ENCODE measurements around the gene TNFAIP3.
"Not testable (repeated sequence)": the region's sequence is repeated elsewhere in the genome, so short reads cannot be mapped to it uniquely, and the experiment has no call there.

Gene TNFAIP3

DNA sequence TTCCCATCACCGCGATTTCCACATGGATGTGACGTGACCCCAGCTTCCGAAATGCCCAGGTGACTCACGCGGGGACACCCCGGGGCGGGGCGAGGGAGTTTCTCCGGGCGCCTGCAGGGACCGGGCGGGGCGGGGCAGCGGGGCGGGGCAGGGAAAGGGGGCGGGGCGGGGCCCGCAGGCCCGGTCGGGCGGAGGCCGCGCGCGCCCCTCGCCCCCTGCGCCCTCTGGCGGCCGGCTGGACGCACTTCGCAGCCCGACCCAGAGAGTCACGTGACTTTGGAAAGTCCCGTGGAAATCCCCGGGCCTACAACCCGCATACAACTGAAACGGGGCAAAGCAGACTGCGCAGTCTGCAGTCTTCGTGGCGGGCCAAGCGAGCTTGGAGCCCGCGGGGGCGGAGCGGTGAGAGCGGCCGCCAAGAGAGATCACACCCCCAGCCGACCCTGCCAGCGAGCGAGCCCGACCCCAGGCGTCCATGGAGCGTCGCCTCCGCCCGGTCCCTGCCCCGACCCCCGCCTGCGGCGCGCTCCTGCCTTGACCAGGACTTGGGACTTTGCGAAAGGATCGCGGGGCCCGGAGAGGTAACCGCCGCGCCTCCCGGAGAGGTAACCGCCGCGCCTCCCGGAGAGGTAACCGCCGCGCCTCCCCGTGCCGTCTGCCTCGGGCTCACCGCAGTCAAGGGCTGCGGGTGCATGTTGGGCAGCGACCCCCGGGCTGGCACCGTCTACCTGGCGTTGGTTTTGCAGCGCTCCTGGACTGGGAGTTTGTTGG is at the start of gene TNFAIP3:
TSS of gene TNFAIP3 (plus strand) at position 346 of the 771 bp plus-strand sequence. CDS start 3,969 bp downstream, outside the sequence.
- in situ Hi-C loops (cut with MboI; ENCODE audit: low sequenced_read_pairs): loop anchor here (5.0 kb wide), 1 partner anchor 160 kb away; no protein-coding TSS in a partner anchor

DNA sequence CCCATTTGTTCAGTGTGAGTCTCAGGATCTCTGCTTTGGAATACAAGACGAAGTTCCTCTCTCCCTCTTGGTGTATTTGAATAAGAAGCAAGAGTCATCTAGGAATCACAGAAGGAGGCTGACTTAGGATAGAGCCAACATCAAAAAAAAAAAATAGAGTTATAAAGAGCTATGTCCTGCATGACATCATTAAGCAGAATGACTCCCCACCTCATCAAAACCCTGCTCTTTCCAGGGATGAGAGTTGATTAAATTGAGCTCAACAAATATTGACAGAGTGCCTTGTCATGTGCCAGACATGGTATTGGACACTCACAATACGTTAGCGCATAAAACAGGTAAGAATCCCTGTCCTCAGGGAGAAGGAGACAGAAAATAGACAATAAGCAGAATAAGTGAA is 48.6 kb upstream of the TNFAIP3 start:
- in situ Hi-C loops (cut with MboI; ENCODE audit: low sequenced_read_pairs): no loop called here

DNA sequence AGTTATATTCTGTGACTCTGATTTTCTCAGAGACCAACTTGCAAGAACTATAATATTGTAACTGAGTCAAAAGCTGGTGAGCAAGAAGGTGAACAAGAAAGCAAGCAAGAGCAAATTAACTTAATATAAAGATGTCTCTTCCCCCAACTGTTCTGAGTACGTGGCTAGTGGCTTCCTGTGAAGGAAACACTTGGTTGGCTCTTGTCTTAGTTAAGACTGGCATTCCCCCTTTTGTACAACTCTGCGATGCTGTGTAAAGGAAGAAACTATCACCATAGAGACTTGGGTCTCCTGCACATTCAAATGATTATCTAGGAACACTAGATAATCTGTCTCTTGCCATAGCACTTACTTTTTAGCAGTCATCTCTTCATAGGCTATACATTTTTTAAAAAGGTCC is 47.3 kb upstream of the TNFAIP3 start:
- in situ Hi-C loops (cut with MboI; ENCODE audit: low sequenced_read_pairs): no loop called here

DNA sequence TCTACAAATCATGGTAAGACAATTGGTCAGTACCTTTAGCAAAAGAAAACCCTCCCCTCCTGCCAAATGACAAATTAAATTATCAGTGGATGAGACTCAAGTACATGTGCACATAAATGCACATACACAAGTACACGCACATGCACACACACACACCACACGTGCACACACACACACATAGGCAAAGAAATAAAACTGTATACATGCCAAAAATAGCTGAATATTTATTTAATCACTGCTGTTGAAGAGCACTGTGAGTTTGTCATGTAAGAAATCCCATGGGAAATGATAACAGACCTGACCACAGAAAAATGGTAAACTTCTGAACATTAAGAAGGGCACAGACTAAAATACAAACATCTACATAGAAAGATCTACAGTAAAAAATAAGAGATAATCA is 46.6 kb upstream of the TNFAIP3 start:
- in situ Hi-C loops (cut with MboI; ENCODE audit: low sequenced_read_pairs): no loop called here

DNA sequence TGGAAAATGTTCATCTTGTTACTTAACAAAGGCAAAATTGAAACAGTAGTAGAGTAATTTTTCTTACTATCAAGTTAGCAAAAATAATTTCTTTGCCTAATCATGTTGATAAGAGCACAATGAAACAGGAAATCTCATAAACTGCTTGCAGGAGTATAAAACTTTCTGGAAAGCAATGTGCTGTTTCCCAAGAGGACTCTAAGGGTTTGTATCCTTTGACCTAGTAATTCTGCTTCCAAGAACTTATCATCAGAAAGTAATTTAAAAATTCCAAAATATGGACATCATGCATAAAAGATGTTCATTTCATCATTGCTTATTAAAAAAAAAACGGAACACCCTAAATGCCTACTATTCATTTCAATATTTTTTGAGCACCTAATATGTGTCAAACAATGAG is 46.1 kb upstream of the TNFAIP3 start:
- in situ Hi-C loops (cut with MboI; ENCODE audit: low sequenced_read_pairs): no loop called here

DNA sequence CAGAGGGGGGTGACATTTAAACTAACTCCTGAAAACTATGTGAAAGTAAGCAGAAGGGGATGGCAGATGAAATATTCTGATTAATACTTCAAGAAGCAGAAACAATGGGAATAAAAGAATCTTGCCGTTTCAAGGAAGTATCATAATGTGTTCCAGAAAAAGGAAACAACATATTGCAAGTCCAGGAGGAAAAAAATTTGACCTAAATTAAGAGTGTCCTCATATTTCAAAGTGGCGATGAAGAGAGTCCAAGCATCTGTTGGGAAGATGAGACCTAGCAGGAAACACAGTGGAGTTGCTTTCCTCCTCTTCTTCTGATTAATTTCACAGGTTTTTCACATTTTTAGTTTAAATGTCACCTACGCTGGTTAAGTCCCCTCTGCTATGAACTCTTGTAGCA is 45.6 kb upstream of the TNFAIP3 start:
- in situ Hi-C loops (cut with MboI; ENCODE audit: low sequenced_read_pairs): no loop called here

DNA sequence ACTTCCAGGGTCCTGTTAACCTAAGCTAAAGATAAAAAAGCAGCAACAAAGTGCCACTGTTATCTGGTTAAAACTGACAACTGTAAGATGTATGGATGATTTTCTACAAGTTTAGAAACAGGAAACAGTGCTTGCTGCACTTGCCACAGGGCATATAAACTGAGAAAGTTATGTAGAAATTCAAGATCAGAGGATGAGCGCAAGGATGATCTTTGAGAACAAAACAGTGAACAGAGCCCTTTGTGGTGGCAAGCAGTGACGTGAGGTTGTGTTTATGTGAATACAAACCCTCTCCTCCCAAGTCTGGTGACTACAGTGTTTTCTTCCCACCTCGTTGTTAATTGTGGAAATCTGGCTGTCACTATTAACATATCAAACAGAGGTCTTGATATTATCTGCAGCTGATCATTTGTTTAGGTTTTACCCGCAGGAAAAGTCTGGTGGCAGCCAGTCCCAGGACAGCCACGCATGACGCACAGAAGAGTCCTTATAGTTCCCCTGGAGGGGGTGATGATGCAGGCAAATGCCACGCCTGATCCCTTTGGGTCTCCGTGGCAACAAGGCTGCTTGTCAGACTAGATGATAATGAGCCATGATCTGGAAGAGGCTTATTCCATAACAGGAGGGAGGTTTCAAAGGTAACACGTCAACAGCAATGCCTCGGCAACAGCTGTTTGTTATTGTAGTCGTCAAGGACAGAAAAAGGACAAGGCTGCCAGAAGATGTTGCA is 43.1 kb upstream of the TNFAIP3 start:
- in situ Hi-C loops (cut with MboI; ENCODE audit: low sequenced_read_pairs): no loop called here

DNA sequence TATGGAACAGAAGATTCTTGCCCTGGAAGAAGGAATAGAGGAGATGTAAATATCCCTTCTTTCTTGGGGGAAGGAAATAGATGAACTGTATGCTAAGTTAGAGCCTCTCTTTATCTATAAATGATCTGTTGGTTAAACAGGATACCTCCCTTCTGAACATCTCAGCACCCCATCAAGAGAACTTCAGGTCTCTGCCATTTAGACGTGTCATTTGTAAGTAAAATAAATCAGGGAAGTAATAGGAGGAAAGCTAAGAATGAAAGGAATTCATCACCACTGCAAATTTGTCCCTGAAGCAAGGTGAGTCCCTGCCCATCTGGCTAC is 42.5 kb upstream of the TNFAIP3 start:
- in situ Hi-C loops (cut with MboI; ENCODE audit: low sequenced_read_pairs): no loop called here

DNA sequence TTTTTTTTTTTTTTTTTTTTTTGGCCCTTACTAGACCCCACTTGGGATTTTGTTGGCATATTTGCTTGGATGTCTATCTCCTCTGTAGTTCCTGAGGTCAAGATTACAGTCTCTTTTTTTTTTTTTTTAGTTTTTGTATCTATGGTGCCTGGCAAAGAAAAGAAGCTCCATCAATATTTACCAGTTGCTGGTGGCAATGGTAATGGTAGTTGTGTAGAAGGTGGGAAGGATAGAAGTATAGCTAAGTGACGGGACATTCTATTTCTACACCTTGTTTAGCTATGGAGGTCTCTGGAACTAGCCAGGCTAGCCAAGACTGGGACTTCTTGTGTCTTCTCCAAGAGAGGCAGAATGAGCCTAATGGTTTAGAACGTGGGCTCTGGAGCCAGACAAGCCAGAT is 42.2 kb upstream of the TNFAIP3 start:
- in situ Hi-C loops (cut with MboI; ENCODE audit: low sequenced_read_pairs): no loop called here

DNA sequence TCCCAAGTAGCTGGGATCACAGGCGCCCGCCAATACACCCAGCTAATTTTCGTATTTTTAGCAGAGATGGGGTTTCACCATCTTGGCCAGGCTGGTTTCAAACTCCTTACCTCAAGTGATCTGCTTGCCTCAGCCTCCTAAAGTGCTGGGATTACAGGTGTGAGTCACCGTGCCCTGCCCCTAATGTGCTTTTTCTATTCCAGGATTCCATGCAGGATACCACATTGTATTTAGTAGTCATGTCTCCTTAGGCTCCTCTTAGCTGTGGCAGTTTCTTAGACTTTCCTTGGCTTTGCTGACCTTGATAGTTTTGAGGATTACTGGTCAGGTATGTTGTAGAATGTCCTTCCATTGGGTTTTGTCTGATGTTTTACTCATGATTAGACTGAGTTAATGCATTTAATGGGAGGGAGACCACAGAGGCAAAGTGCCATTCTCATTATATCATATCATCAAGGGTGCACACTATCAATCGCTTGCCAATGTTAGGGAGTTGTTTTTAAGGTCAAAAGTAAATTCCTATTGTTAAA is 39.6 kb upstream of the TNFAIP3 start:
- in situ Hi-C loops (cut with MboI; ENCODE audit: low sequenced_read_pairs): no loop called here

DNA sequence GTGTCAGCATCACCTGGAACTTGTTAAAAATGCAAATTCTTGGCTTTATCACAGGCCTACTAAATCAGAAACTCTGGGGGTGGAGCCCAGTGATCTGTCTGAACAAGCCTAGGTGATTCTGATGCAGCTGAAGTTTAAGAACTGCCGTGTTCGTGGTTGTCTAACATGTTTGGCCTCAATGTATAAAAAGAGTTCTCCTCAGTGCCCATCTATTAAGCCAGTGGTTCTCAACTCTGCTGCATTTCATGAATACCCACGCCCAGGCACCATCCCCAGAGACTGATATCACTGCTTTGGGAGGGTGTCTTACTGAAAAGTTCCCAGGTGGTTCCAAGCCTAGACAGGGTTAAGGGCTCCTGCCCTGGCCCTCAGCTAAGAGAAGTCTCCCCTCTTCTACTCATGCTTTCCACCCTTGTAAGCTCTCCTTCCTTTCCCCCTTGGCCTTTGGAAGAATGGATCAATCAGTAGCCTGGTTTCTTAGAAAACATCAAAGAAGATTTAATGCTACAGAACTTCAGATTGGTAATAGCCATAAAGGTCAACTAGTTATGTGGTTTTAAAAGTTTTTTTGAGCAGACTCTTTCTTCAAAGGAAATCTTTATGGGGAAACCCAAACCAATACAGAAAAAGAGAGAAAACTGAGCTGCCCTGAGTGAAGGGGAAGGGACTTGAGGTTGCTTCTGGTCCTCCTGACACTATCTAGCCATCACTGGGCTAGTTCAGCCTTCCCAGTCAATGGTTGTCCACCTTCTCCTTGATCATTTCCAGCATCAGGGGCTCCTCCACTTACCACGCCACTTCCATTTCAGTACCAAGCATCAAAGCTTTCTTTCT is 38.9 kb upstream of the TNFAIP3 start:
- in situ Hi-C loops (cut with MboI; ENCODE audit: low sequenced_read_pairs): no loop called here

DNA sequence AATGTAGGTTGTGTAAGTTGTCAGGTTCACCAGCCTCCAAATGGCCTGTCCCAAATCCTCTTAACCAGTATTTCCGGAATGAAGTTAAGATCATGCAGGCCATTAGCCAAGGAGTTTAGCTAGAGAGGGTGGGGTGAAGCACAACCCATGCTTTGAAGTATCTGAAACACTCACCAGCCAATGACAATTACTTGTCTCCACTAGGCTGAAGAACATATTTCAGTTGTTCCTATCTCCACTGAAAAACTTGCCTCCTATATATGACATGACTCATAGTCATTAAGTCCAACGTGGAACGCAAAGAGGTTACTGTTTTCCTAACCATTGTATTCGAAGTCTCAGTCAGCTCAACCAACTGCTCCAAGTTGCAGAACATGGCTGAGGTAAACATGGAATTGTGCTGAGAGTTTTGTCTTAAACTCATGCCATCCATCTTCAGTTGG is 37.4 kb upstream of the TNFAIP3 start:
- in situ Hi-C loops (cut with MboI; ENCODE audit: low sequenced_read_pairs): no loop called here

DNA sequence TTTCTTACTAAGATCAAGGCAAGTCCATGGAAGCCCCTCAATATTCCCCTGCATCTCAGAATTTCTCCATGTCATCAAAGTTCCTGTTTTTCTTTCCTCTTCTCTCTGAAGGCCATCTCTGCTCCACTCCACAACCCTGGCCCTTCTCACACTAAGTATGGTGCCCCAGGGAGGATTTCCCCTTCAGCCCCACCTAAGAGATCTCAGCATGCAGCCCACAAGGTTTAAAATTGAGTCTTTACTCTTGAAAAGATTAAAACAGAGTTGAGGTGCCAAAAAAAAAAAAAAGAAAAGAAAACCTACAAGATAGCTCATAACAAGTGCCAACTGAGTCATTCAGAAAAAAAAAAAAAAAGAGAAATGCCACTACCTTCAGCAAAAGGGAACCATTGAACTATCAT is 36.5 kb upstream of the TNFAIP3 start:
- in situ Hi-C loops (cut with MboI; ENCODE audit: low sequenced_read_pairs): no loop called here

DNA sequence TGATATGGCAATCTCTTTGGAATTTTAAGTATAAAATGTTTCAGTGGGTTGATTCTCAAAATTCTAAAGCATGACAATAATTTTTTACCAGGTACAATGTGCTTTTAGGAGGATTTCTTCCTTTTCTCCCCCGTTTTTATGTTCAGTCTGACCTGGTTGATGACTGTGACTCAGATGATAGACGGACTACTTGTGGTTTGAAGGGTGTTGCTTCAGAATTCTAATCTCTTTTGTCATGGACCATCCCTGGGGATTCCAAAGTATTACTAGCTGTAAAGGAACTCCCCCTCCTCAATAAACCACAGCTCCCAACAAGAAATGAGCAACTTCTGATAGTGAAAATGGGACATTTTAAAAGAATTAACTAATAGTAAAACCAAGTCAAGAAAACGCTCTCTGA is 34.9 kb upstream of the TNFAIP3 start:
- in situ Hi-C loops (cut with MboI; ENCODE audit: low sequenced_read_pairs): no loop called here

DNA sequence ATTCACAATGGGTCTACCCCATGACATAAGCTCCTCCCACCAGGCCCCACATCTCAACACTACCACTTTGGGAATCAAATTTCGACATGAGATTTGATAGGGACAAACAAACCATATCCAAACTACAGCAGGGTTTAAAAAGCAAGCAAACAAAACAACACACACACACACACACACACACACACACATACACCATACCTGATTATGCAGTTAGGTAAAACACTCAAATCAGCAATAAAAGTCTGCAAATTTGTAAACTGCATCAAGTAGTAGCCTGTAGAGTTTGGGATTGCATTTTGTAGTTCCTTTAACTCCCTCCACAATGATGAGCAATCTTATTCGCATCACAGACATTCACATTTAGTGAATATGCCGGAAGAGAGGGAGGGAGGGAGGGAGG is 32.6 kb upstream of the TNFAIP3 start:
- in situ Hi-C loops (cut with MboI; ENCODE audit: low sequenced_read_pairs): no loop called here

DNA sequence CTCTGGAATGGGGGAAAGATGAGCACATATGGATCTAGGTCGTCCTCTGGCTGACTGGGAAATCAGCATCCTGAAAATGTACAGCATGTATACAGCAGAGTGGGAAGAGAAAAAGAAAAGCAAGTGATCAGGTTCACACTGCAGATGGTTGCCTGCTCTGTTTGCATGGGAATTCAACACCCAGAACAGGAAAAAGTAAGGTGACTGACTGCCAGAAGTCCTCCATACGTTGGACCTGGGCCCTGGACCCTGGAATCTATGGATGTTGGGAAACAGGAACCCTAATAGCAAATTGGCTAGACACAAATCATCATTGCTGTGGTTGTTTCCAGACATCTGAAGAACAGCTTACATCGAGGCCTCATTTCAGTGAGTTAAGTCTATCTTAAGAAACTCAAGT is 30.3 kb upstream of the TNFAIP3 start:
- in situ Hi-C loops (cut with MboI; ENCODE audit: low sequenced_read_pairs): no loop called here

DNA sequence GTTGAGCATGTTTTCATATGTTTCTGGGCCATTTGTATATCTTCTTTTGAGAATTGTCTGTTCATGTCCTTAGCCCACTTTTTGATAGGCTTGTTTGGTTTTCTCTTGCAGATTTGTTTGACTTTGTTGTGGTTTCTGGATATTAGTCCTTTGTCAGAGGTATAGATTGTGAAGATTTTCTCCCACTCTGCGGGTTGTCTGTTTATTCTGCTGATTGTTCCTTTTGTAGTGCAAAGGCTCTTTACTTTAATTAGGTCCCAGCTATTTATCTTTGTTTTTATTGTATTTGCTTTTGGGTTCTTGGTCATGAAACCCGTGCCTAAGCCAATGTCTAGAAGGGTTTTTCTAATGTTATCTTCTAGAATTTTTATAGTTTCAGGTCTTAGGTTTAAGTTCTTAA is 29.0 kb upstream of the TNFAIP3 start:
- in situ Hi-C loops (cut with MboI; ENCODE audit: low sequenced_read_pairs): not testable (repeated sequence)

DNA sequence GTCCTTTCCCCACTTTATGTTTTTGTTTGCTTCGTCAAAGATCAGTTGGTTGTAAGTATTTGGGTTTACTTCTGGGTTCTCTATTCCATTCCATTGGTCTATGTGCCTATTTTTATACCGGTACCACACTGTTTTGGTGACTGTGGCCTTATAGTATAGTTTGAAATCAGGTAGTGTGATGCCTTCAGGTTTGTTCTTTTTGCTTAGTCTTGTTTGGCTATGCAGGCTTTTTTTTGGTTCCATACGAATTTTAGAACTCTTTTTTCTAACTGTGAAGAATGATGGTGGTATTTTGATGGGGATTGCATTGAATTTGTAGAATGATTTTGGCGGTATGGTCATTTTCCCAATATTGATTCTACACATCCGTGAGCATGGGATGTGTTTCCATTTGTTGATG is 28.5 kb upstream of the TNFAIP3 start:
- in situ Hi-C loops (cut with MboI; ENCODE audit: low sequenced_read_pairs): not testable (repeated sequence)

DNA sequence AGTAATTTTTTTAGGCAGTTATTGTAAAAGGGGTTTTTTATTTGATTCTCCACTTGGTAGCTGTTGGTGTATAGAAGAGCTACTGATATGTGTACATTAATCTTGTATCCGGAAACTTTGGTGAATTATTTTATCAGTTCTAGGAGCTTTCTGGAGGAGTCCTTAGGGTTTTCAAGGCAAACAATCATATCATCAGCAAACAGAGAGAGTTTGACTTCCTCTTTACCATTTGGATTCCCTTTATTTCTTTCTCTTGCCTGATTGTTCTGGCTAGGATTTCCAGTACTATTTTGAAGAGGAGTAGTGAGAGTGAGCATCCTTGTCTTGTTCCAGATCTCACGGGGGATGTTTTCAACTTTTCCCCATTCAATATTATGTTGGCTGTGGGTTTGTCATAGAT is 28.0 kb upstream of the TNFAIP3 start:
- in situ Hi-C loops (cut with MboI; ENCODE audit: low sequenced_read_pairs): no loop called here

DNA sequence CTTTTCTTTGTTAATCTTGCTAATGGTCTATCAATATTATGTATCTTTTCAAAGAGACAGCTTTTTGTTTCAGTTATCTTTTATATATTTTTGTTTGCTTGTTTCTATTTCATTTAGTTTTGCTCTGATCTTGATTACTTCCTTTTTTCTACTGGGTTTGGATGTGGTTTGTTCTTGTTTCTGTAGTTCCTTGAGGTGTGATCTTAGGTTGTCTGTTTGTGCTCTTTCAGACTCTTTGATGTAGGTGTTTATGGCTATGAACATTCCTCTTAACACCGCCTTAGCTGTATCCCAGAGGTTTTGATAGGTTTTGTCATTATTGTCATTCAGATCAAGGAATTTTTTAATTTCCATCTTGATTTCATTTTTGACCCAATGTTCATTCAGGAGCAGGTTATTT is 26.8 kb upstream of the TNFAIP3 start:
- in situ Hi-C loops (cut with MboI; ENCODE audit: low sequenced_read_pairs): no loop called here

DNA sequence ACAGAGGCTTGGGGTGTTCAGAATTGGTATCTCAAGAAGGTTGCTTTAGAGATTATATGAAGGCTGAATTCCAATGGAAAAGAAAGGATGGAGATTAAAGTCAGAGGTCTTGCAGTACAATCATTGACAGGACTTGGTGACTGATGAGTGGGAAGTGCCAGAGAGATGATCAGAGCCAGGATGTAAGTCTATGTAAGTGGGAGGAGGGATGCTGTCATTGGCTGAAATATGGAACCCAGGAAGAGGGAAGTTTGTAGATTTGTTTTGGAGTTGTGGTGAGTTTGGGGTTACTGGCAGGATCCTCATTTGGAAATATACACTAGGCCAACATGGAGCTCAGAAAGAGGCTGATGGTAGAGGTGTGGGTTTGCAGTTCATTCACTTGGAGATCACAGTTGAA is 23.8 kb upstream of the TNFAIP3 start:
- in situ Hi-C loops (cut with MboI; ENCODE audit: low sequenced_read_pairs): no loop called here
